Gastroesophageal sphincter (tissue), 3 donors: ENCODE data around the gene PARK7.

ENCODE experiments used
- EP300 ChIP-seq: sonication (generic); formaldehyde crosslinking; IDR thresholded peaks from one replicate; pipeline ENCODE4 v1.6.1; 2017; ENCODE audit warnings: antibody characterized with exemption, mild to moderate bottlenecking
- POLR2A ChIP-seq, 2 donors: fragments of 450-650 bp; IDR thresholded peaks; one replicate each; pipeline ENCODE4 v1.6.1; 2017; ENCODE audit warnings: antibody characterized with exemption in 2 of 2, mild to moderate bottlenecking in 2 of 2, moderate library complexity in 1 of 2
- POLR2AphosphoS5 ChIP-seq: sonication (generic); formaldehyde crosslinking; IDR thresholded peaks from one replicate; pipeline ENCODE4 v1.6.1; 2017; ENCODE audit warnings: antibody characterized with exemption
- TF ChIP-seq, protein P1 (sequence below), 4 experiments: fragments of 200-600 bp in 2 of 4; fragments of 450-650 bp in 2 of 4; sonication (generic) in 1 of 4; IDR thresholded peaks; one replicate each; pipeline ENCODE4 v1.5.1; 2017 to 2019; ENCODE audit warnings: antibody characterized with exemption in 4 of 4, mild to moderate bottlenecking in 2 of 4, moderate library complexity in 2 of 4

DNA sequence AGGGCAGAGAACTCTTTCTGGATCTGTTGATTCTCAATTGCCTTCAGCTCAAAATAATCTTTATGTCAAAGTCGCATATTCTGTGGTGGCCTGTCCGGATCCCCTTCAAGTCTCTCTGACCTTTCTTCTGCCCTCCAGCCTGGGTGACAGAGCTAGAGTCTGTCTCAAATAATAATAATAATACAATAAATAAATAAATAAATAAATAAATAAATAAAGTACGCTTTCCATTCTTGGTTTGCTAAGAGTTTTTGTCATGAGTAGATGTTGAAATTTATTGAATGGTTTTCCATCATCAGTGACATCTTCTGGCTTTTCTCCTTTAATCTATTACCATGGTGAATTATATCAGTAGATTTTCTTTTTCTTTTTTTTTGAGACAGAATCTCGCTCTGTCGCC, 33.9 kb downstream of the PARK7 start:
- TF ChIP-seq EP300 (no peak), POLR2AphosphoS5 (no peak), POLR2A (IDR thresholded peaks at IDR 0.05) (no peak)
- TF ChIP-seq, protein P1, sequence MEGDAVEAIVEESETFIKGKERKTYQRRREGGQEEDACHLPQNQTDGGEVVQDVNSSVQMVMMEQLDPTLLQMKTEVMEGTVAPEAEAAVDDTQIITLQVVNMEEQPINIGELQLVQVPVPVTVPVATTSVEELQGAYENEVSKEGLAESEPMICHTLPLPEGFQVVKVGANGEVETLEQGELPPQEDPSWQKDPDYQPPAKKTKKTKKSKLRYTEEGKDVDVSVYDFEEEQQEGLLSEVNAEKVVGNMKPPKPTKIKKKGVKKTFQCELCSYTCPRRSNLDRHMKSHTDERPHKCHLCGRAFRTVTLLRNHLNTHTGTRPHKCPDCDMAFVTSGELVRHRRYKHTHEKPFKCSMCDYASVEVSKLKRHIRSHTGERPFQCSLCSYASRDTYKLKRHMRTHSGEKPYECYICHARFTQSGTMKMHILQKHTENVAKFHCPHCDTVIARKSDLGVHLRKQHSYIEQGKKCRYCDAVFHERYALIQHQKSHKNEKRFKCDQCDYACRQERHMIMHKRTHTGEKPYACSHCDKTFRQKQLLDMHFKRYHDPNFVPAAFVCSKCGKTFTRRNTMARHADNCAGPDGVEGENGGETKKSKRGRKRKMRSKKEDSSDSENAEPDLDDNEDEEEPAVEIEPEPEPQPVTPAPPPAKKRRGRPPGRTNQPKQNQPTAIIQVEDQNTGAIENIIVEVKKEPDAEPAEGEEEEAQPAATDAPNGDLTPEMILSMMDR (IDR thresholded peaks at IDR 0.05) = no peak
